SK-N-SH (cell line): Measurements from ENCODE around the gene RAD51B. TPM values are rescaled to one million over a fixed set of nuclear protein-coding genes. Genes with fewer than 3 reads are reported as not detected.

Experiments
- CTCF ChIA-PET: fragments of 300-600, 350-600 bp; formaldehyde crosslinking; extraction: SDS; loops from one replicate; lab custom pipeline; 2021; lab: Yijun Ruan, JAX
- POLR2A ChIA-PET: fragments of 350-600 bp; sonication (Branson Sonifier 250); formaldehyde crosslinking; extraction: SDS; loops from one replicate; lab custom pipeline; 2020; ENCODE audit warnings: antibody characterized with exemption, inconsistent platforms; lab: Yijun Ruan, JAX
- DNase-seq: peaks from one replicate; pipeline ENCODE4 v3.0.0; 2012
- H2AFZ ChIP-seq: fragments of 200-600 bp; sonication (generic); 2 replicates; pipeline ENCODE4 v1.8.1; 2016; ENCODE audit warnings: antibody characterized with exemption, mild to moderate bottlenecking, low read depth
- H3F3A ChIP-seq: fragments of 200-600 bp; sonication (generic); replicated peaks from 2 replicates; pipeline ENCODE3; 2016; ENCODE audit warnings: antibody characterized with exemption, mild to moderate bottlenecking; ENCODE audit not compliant: insufficient read depth
- H3K27ac ChIP-seq, 2 experiments: fragments of 200-500 bp in 1 of 2; fragments of 200-600 bp in 1 of 2; sonication (Bioruptor generic) in 1 of 2; sonication (generic), shearing (Covaris generic) in 1 of 2; 2 replicates each; pipeline versions ENCODE4 v1.5.1 to v1.6.1; 2014 to 2016; ENCODE audit warnings: low read depth in 2 of 2, inconsistent platforms in 1 of 2, low read length in 1 of 2, mild to moderate bottlenecking in 1 of 2, mixed read lengths in 1 of 2
- H3K27me3 ChIP-seq: fragments of 200-600 bp; sonication (generic), shearing (Covaris generic); 2 replicates; pipeline ENCODE4 v1.6.1; 2016; ENCODE audit warnings: mixed run types; ENCODE audit not compliant: insufficient read depth
- H3K36me3 ChIP-seq, 2 experiments: fragments of 200-500 bp in 1 of 2; fragments of 200-600 bp in 1 of 2; sonication (Bioruptor generic) in 1 of 2; sonication (generic) in 1 of 2; replicated peaks in 1 of 2; 2 replicates each; pipeline versions ENCODE3 to v1.5.1; 2014 to 2016; ENCODE audit warnings: low read length in 1 of 2, mild to moderate bottlenecking in 1 of 2; ENCODE audit not compliant: insufficient read depth in 2 of 2, control insufficient read depth in 1 of 2
- H3K4me1 ChIP-seq, 2 experiments: fragments of 200-500 bp in 1 of 2; fragments of 200-600 bp in 1 of 2; sonication (Bioruptor generic) in 1 of 2; sonication (generic), shearing (Covaris generic) in 1 of 2; 2 replicates each; pipeline versions ENCODE4 v1.5.1 to v1.6.1; 2014 to 2016; ENCODE audit warnings: low read depth in 1 of 2, low read length in 1 of 2, mixed run types in 1 of 2; ENCODE audit not compliant: insufficient read depth in 2 of 2, control insufficient read depth in 1 of 2
- H3K4me2 ChIP-seq: fragments of 200-600 bp; sonication (generic), shearing (Covaris generic); 2 replicates; pipeline ENCODE4 v1.6.1; 2017; ENCODE audit warnings: mixed run types
- H3K4me3 ChIP-seq, 2 experiments: fragments of 200-500 bp in 1 of 2; fragments of 200-600 bp in 1 of 2; sonication (Bioruptor generic) in 1 of 2; sonication (generic), shearing (Covaris generic) in 1 of 2; 2 replicates each; pipeline versions ENCODE4 v1.5.1 to v1.8.1; 2014 to 2016; ENCODE audit warnings: low read depth in 2 of 2, inconsistent platforms in 1 of 2, low read length in 1 of 2, mild to moderate bottlenecking in 1 of 2, mixed read lengths in 1 of 2, moderate library complexity in 1 of 2
- H3K79me2 ChIP-seq: fragments of 200-600 bp; sonication (generic); 2 replicates; pipeline ENCODE4 v1.8.1; 2017; ENCODE audit warnings: mild to moderate bottlenecking; ENCODE audit not compliant: insufficient read depth
- H3K9ac ChIP-seq: fragments of 200-600 bp; sonication (generic); 2 replicates; pipeline ENCODE4 v1.6.1; 2017; ENCODE audit warnings: mixed run types
- H3K9me2 ChIP-seq: fragments of 200-600 bp; sonication (generic); 2 replicates; pipeline ENCODE4 v1.6.1; 2017; ENCODE audit warnings: mixed run types
- H3K9me3 ChIP-seq: fragments of 200-600 bp; sonication (generic); 2 replicates; pipeline ENCODE4 v1.6.1; 2017; ENCODE audit warnings: mixed run types, mild to moderate bottlenecking, moderate library complexity
- H4K20me1 ChIP-seq: fragments of 200-600 bp; sonication (generic); 2 replicates; pipeline ENCODE4 v1.6.1; 2017; ENCODE audit warnings: mild to moderate bottlenecking, mixed run types; ENCODE audit not compliant: insufficient read depth
- CHD2 ChIP-seq: fragments of 150-350 bp; IDR thresholded peaks from 2 replicates; pipeline ENCODE4 v1.6.1; 2018; ENCODE audit warnings: low read length; ENCODE audit not compliant: partially characterized antibody
- FOSL2 ChIP-seq: IDR thresholded peaks from 2 replicates; pipeline ENCODE4 v1.4.0; 2012; ENCODE audit warnings: low read depth, mild to moderate bottlenecking, moderate library complexity, borderline replicate concordance
- GATA2 ChIP-seq: sonication (generic); formaldehyde crosslinking; IDR thresholded peaks from 2 replicates; pipeline ENCODE4 v1.5.0; 2020; ENCODE audit warnings: mild to moderate bottlenecking, missing genetic modification reagents
- IRF3 ChIP-seq: fragments of 150-350 bp; IDR thresholded peaks from 2 replicates; pipeline ENCODE4 v1.6.1; 2016; ENCODE audit warnings: mild to moderate bottlenecking, low read depth, low read length
- JUND ChIP-seq: IDR thresholded peaks from 2 replicates; pipeline ENCODE4 v1.4.0; 2012
- MAX ChIP-seq: IDR thresholded peaks from 2 replicates; pipeline ENCODE4 v1.4.0; 2012; ENCODE audit warnings: low read depth
- MXI1 ChIP-seq: IDR thresholded peaks from 2 replicates; pipeline ENCODE4 v1.6.1; 2012; ENCODE audit warnings: mild to moderate bottlenecking, low read depth, low read length, improper control_type of control experiment
- PBX3 ChIP-seq: IDR thresholded peaks from 2 replicates; pipeline ENCODE4; 2012
- POLR2AphosphoS5 ChIP-seq: IDR thresholded peaks from 2 replicates; pipeline ENCODE4 v1.6.1; 2012; ENCODE audit warnings: low read depth, low read length
- RXRA ChIP-seq: IDR thresholded peaks from 2 replicates; pipeline ENCODE4 v1.4.0; 2012; ENCODE audit warnings: low read depth, mild to moderate bottlenecking, borderline replicate concordance
- TAF1 ChIP-seq: IDR thresholded peaks from 2 replicates; pipeline ENCODE4 v1.6.1; 2012; ENCODE audit warnings: low read depth, mild to moderate bottlenecking, low read length, moderate library complexity, borderline replicate concordance
- TCF12 ChIP-seq: IDR thresholded peaks from 2 replicates; pipeline ENCODE4 v1.4.0; 2012
- TEAD4 ChIP-seq: IDR thresholded peaks from 2 replicates; pipeline ENCODE4 v1.4.0; 2012; ENCODE audit warnings: mild to moderate bottlenecking, borderline replicate concordance; ENCODE audit not compliant: insufficient read depth
- USF1 ChIP-seq: IDR thresholded peaks from 2 replicates; pipeline ENCODE4 v1.4.0; 2012; ENCODE audit warnings: low read depth, borderline replicate concordance
- USF2 ChIP-seq: fragments of 150-350 bp; IDR thresholded peaks from 2 replicates; pipeline ENCODE4 v1.6.1; 2017; ENCODE audit warnings: antibody characterized with exemption, low read length, low read depth, borderline replicate concordance
- YY1 ChIP-seq: IDR thresholded peaks from 2 replicates; pipeline ENCODE4 v1.4.0; 2012; ENCODE audit warnings: low read depth, mild to moderate bottlenecking
- ZBTB33 ChIP-seq: IDR thresholded peaks from 2 replicates; pipeline ENCODE4 v1.4.0; 2012; ENCODE audit warnings: low read depth, borderline replicate concordance
- WGBS: methylation state at CpG from one replicate; pipeline ENCODE4 v1.1.6; 2017; ENCODE audit warnings: low lambda C conversion rate; 5-methylcytosine and 5-hydroxymethylcytosine counted together
- polyA plus RNA-seq, 3 experiments: library from polyadenylated mRNA; depleted of rRNA; stranded (reverse); fragments of >200 nt; gene quantifications; 2 replicates each; pipeline ENCODE4 v1.2.3, GENCODE V29; 2012

RAD51B gene
- polyA plus RNA-seq, 1 of the 3 experiments (the other 2 are of a cell fraction) = 6.0 TPM

- DNase-seq = no peak
- POLR2A ChIA-PET = no interaction called here
- Histone ChIP-seq H3K9me3 (no peaks in the 10 kb centered on the region), H3K4me3 (no peak overlapping the region), H3F3A (peaks cover 20% of the 10 kb centered on the region), H3K27me3 (no peaks in the 10 kb centered on the region), H3K4me1 (peaks cover 0 to 13% of the 10 kb centered on the region in 2 experiments; a peak in 3 of 4 replicates), H3K79me2 (no peaks in the 10 kb centered on the region), H4K20me1 (no peaks in the 10 kb centered on the region), H3K27ac (peak overlapping the region; percentile 88 to 96; a peak in 3 of 4 replicates), H3K9me2 (no peaks in the 10 kb centered on the region), H2AFZ (no peak overlapping the region; the same call in 1 of the 2 replicates), H3K36me3 (no peaks in the 10 kb centered on the region), H3K9ac (no peak overlapping the region), H3K4me2 (no peak overlapping the region)
- 78% methylated on average over 2 of the region's 2 CpGs for WGBS
- TF ChIP-seq PBX3 = no peak
- TF ChIP-seq TAF1 = no peak
- no peak for TF ChIP-seq USF2
- no peak for TF ChIP-seq GATA2 (CRISPR knock-in tag)
- no peak for TF ChIP-seq JUND
- TF ChIP-seq MAX = no peak
- no peak for TF ChIP-seq RXRA
- no peak for TF ChIP-seq YY1
- no peak for TF ChIP-seq ZBTB33
- no peak for TF ChIP-seq IRF3
- TF ChIP-seq USF1 = no peak
- CTCF ChIA-PET = no interaction called here
These were observed 307.6 kb downstream of the RAD51B start for GRCh38 chr14:68127166-68127565.

- H3K9ac ChIP-seq = no peak overlapping the region
- no peak overlapping the region for H3K4me3 ChIP-seq
- peaks cover 0 to 8% of the 10 kb centered on the region in 2 experiments; a peak in 3 of 4 replicates for H3K4me1 ChIP-seq
- ChIA-PET POLR2A (no interaction called here), CTCF (interaction anchor here (0.9 kb wide), 1 partner anchor 114 kb away, joined by 3 read pairs; no protein-coding TSS in a partner anchor)
- no peak overlapping the region for H2AFZ ChIP-seq
- H4K20me1 ChIP-seq = no peaks in the 10 kb centered on the region
- no peak for DNase-seq
- no peak overlapping the region for H3K27ac ChIP-seq
- H3K27me3 ChIP-seq = no peaks in the 10 kb centered on the region
- H3K9me3 ChIP-seq = no peaks in the 10 kb centered on the region
- no peaks in the 10 kb centered on the region for H3K9me2 ChIP-seq
- H3K36me3 ChIP-seq = no peaks in the 10 kb centered on the region
- H3K4me2 ChIP-seq = no peak overlapping the region
- no peaks in the 10 kb centered on the region for H3F3A ChIP-seq
- no peaks in the 10 kb centered on the region for H3K79me2 ChIP-seq
- no peak for TF ChIP-seq USF1
- TF ChIP-seq FOSL2 = no peak
- no peak for TF ChIP-seq TCF12
- no peak for TF ChIP-seq MAX
- TF ChIP-seq CHD2 = no peak
- TF ChIP-seq POLR2AphosphoS5 = no peak
- TF ChIP-seq MXI1 = no peak
- no peak for TF ChIP-seq TEAD4
- TF ChIP-seq PBX3 = no peak
These were observed 312.3 kb downstream of the RAD51B start for GRCh38 chr14:68131907-68132306.
